Measurements from ENCODE around the gene SLC26A11. TPM values are rescaled to one million over a fixed set of nuclear protein-coding genes. Genes with fewer than 3 reads are reported as not detected.

SLC26A11 gene
- polyA plus RNA-seq, 1 donor (not counting 4 experiments of a cell fraction or from before 2014, with no cell fraction given), result 2.2 TPM

- TF ChIP-seq EZH2 (IDR thresholded peaks at IDR 0.05; ENCODE audit: low read length), result no peak
- no peak for TF ChIP-seq CTCF (optimal IDR thresholded peaks at IDR 0.05 in 1 of 3, IDR thresholded peaks at IDR 0.05 in 1 of 3, conservative IDR thresholded peaks at IDR 0.05 in 1 of 3; ENCODE audit: extremely low read depth in 1 of 3, insufficient read depth in 2 of 3, low read length in 3 of 3)
- no peaks in the 10 kb centered on the region for H3K27me3 ChIP-seq (ENCODE audit: control insufficient read depth, extremely low read depth, insufficient read depth, low read length)
Observed at GRCh38 chr17:80284631-80285030, 64.4 kb downstream of the SLC26A11 start.

DNA sequence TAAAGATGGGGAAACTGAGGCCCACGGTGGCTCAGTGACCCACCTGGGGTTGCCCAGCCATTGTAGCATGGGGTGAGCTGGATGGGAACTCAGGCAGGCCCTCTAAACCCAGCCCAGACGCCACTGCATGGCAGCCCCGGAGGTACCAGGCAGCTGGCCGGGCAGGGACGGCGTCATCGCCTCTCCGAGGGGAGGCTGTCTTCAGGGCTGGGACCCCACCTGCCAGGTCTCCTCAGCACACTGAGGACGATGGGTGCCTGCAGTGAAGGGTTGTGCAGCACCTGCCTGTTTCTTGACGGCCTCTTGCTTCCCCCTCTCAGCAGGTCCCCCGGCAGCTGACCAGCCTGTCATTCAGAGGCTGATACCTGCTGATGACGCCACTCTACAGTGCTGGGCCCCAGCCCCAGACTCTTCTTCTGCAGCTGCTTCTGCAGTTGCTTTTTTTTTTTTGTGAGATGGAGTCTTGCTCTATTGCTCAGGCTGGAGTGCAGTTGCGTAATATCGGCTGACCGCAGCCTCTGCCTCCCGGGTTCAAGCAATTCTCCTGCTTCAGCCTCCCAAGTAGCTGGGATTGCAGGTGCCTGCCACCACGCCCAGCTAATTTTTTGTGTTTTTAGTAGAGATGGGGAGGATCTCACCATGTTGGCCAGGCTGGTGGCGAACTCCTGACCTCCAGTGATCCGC is 65.2 kb downstream of the SLC26A11 start:
- DNase-seq (ENCODE audit: low read depth, low spot score) (no peak), FAIRE-seq (no peak)
- no peak overlapping the region for H3K4me3 ChIP-seq (ENCODE audit: control insufficient read depth in 2 of 3, extremely low read depth in 1 of 3, insufficient read depth in 2 of 3, low read depth in 1 of 3, low read length in 3 of 3)
- no peaks in the 10 kb centered on the region for H3K9me3 ChIP-seq (ENCODE audit: control insufficient read depth, low read depth, low read length)
- no peak overlapping the region for H3K27ac ChIP-seq (ENCODE audit: control insufficient read depth, insufficient read depth, low read length)
- no peak overlapping the region for H3K9ac ChIP-seq (ENCODE audit: control insufficient read depth, extremely low read depth, insufficient read depth, low read length)
- H3K27me3 ChIP-seq (ENCODE audit: control insufficient read depth, extremely low read depth, insufficient read depth, low read length), result no peaks in the 10 kb centered on the region
- H3K79me2 ChIP-seq (ENCODE audit: control insufficient read depth, insufficient read depth, low read length), result no peaks in the 10 kb centered on the region
- no peaks in the 10 kb centered on the region for H4K20me1 ChIP-seq (ENCODE audit: control insufficient read depth, extremely low read depth, insufficient read depth, low read length)
- H3K9me1 ChIP-seq (ENCODE audit: control insufficient read depth, extremely low read depth, insufficient read depth, low read length), result no peaks in the 10 kb centered on the region
- no peak overlapping the region for H2AFZ ChIP-seq (ENCODE audit: control insufficient read depth, low read length)
- dilution Hi-C loops (cut with MboI; ENCODE audit: extremely low pct_ligation_motif_present, low sequenced_read_pairs), result no loop called here
- H3K4me2 ChIP-seq (ENCODE audit: control insufficient read depth, extremely low read depth, insufficient read depth, low read depth, low read length), result no peak overlapping the region
- H3K36me3 ChIP-seq (ENCODE audit: control insufficient read depth in 2 of 2, extremely low read depth in 1 of 2, insufficient read depth in 2 of 2, low read length in 2 of 2), result peaks cover 4 to 14% of the 10 kb centered on the region in 2 experiments
- no peaks in the 10 kb centered on the region for H3K4me1 ChIP-seq (ENCODE audit: control insufficient read depth, extremely low read depth, insufficient read depth, low read length)
- TF ChIP-seq CTCF (optimal IDR thresholded peaks at IDR 0.05 in 1 of 3, IDR thresholded peaks at IDR 0.05 in 1 of 3, conservative IDR thresholded peaks at IDR 0.05 in 1 of 3; ENCODE audit: extremely low read depth in 1 of 3, insufficient read depth in 2 of 3, low read length in 3 of 3), result no peak
- TF ChIP-seq EZH2 (IDR thresholded peaks at IDR 0.05; ENCODE audit: low read length), result no peak

More at GRCh38 chr17:80284631-80285030, 64.4 kb downstream of the SLC26A11 start:
- H3K4me3 ChIP-seq (ENCODE audit: control insufficient read depth in 2 of 3, extremely low read depth in 1 of 3, insufficient read depth in 2 of 3, low read depth in 1 of 3, low read length in 3 of 3), result no peak overlapping the region
- no peak overlapping the region for H2AFZ ChIP-seq (ENCODE audit: control insufficient read depth, low read length)
- no peaks in the 10 kb centered on the region for H3K4me1 ChIP-seq (ENCODE audit: control insufficient read depth, extremely low read depth, insufficient read depth, low read length)
- H3K9me3 ChIP-seq (ENCODE audit: control insufficient read depth, low read depth, low read length), result no peaks in the 10 kb centered on the region
- peaks cover 6 to 15% of the 10 kb centered on the region in 2 experiments for H3K36me3 ChIP-seq (ENCODE audit: control insufficient read depth in 2 of 2, extremely low read depth in 1 of 2, insufficient read depth in 2 of 2, low read length in 2 of 2)
- DNase-seq (ENCODE audit: low read depth, low spot score) (no peak), FAIRE-seq (no peak)
- no peaks in the 10 kb centered on the region for H3K9me1 ChIP-seq (ENCODE audit: control insufficient read depth, extremely low read depth, insufficient read depth, low read length)
- H3K9ac ChIP-seq (ENCODE audit: control insufficient read depth, extremely low read depth, insufficient read depth, low read length), result no peak overlapping the region
- H3K79me2 ChIP-seq (ENCODE audit: control insufficient read depth, insufficient read depth, low read length), result no peaks in the 10 kb centered on the region
- dilution Hi-C loops (cut with MboI; ENCODE audit: extremely low pct_ligation_motif_present, low sequenced_read_pairs), result no loop called here
- H3K4me2 ChIP-seq (ENCODE audit: control insufficient read depth, extremely low read depth, insufficient read depth, low read depth, low read length), result no peak overlapping the region
- no peaks in the 10 kb centered on the region for H4K20me1 ChIP-seq (ENCODE audit: control insufficient read depth, extremely low read depth, insufficient read depth, low read length)
- no peak overlapping the region for H3K27ac ChIP-seq (ENCODE audit: control insufficient read depth, insufficient read depth, low read length)
